Measurements from ENCODE around the gene TLR3.

- TF ChIP-seq ZNF777 (tag by site-specific recombination; IDR thresholded peaks at IDR 0.05; ENCODE audit: borderline replicate concordance) = no peak
- no peak for TF ChIP-seq ZEB2 (tag by site-specific recombination; IDR thresholded peaks at IDR 0.05)
- 0 out of 2 replicates have a peak, but pooled peaks have one; percentile 34 for TF ChIP-seq CTCF (tag by site-specific recombination; IDR thresholded peaks at IDR 0.05)
- TF ChIP-seq BCL11A (tag by site-specific recombination; IDR thresholded peaks at IDR 0.05; ENCODE audit: low read depth) = no peak
- TF ChIP-seq, protein P1, sequence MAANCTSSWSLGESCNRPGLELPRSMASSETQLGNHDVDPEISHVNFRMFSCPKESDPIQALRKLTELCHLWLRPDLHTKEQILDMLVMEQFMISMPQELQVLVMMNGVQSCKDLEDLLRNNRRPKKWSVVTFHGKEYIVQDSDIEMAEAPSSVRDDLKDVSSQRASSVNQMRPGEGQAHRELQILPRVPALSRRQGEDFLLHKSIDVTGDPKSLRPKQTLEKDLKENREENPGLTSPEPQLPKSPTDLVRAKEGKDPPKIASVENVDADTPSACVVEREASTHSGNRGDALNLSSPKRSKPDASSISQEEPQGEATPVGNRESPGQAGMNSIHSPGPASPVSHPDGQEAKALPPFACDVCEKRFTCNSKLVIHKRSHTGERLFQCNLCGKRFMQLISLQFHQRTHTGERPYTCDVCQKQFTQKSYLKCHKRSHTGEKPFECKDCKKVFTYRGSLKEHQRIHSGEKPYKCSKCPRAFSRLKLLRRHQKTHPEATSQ (tag by site-specific recombination; IDR thresholded peaks at IDR 0.05) = no peak
- TF ChIP-seq, protein P2, sequence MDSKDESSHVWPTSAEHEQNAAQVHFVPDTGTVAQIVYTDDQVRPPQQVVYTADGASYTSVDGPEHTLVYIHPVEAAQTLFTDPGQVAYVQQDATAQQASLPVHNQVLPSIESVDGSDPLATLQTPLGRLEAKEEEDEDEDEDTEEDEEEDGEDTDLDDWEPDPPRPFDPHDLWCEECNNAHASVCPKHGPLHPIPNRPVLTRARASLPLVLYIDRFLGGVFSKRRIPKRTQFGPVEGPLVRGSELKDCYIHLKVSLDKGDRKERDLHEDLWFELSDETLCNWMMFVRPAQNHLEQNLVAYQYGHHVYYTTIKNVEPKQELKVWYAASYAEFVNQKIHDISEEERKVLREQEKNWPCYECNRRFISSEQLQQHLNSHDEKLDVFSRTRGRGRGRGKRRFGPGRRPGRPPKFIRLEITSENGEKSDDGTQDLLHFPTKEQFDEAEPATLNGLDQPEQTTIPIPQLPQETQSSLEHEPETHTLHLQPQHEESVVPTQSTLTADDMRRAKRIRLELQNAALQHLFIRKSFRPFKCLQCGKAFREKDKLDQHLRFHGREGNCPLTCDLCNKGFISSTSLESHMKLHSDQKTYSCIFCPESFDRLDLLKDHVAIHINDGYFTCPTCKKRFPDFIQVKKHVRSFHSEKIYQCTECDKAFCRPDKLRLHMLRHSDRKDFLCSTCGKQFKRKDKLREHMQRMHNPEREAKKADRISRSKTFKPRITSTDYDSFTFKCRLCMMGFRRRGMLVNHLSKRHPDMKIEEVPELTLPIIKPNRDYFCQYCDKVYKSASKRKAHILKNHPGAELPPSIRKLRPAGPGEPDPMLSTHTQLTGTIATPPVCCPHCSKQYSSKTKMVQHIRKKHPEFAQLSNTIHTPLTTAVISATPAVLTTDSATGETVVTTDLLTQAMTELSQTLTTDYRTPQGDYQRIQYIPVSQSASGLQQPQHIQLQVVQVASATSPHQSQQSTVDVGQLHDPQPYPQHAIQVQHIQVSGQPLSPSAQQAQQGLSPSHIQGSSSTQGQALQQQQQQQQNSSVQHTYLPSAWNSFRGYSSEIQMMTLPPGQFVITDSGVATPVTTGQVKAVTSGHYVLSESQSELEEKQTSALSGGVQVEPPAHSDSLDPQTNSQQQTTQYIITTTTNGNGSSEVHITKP (tag by site-specific recombination; IDR thresholded peaks at IDR 0.05) = no peak
- no peak for TF ChIP-seq ZNF416 (tag by site-specific recombination; IDR thresholded peaks at IDR 0.05)
- TF ChIP-seq GLI2 (tag by site-specific recombination; IDR thresholded peaks at IDR 0.05; ENCODE audit: borderline replicate concordance, low read depth) = no peak
- TF ChIP-seq ZFP37 (tag by site-specific recombination; IDR thresholded peaks at IDR 0.05) = no peak
- no peak for TF ChIP-seq ZNF521 (tag by site-specific recombination; IDR thresholded peaks at IDR 0.05)
Measured at GRCh38 chr4:186037692-186038658, 31.0 kb upstream of the TLR3 start.
